Mucosa of descending colon (tissue), 3 donors: ENCODE data around the gene C16orf82. TPM values are rescaled to one million over a fixed set of nuclear protein-coding genes. Genes with fewer than 3 reads are reported as not detected.

ENCODE experiments used
- ATAC-seq: fragments of 200-7000 bp; cut with Tn5 transposase; one replicate; pipeline ENCODE4 v1.9.1; 2020; ENCODE audit warnings: mild to moderate bottlenecking, moderate library complexity
- DNase-seq, 3 donors: peaks; one replicate each; pipeline ENCODE4 v3.0.0-alpha.2; 2020
- H3K36me3 ChIP-seq: fragments of 200-600 bp; one replicate; pipeline ENCODE4 v1.8.0; 2021; ENCODE audit warnings: low read depth, mild to moderate bottlenecking
- H3K4me1 ChIP-seq: fragments of 200-600 bp; one replicate; pipeline ENCODE4 v1.8.0; 2021; ENCODE audit warnings: low read depth, mild to moderate bottlenecking
- H3K4me3 ChIP-seq: fragments of 200-600 bp; one replicate; pipeline ENCODE4 v1.8.0; 2021; ENCODE audit warnings: mild to moderate bottlenecking
- H3K9me3 ChIP-seq: fragments of 200-600 bp; one replicate; pipeline ENCODE4 v1.8.0; 2021; ENCODE audit warnings: mild to moderate bottlenecking
- intact Hi-C, 2 donors: fragments of 100-400 bp; cut with DNase I in 1 of 2; cut with micrococcal nuclease in 1 of 2; formaldehyde crosslinking; loops; one replicate each; pipeline versions ENCODE4 v1.11.0 to v1.11.1; 2022; cut with DNase I, micrococcal nuclease
- long read RNA-seq, 2 donors: library from polyadenylated mRNA; unstranded; transcript quantifications; one replicate each; pipeline ENCODE4 v2.0.0, GENCODE V29; 2019 to 2021
- total RNA-seq, 3 donors: library from RNA; stranded (reverse); fragmentation: NEBNext Ultra II Directional in 2 of 3; extraction: Animal tissue kit (Norgen Biotek cat#: 25700) in 2 of 3; gene quantifications; one replicate each; pipeline versions ENCODE4 v1.2.1 to v1.2.4, GENCODE V29; 2021 to 2023
- TF ChIP-seq, protein P1 (sequence below): fragments of 200-600 bp; IDR thresholded peaks from one replicate; pipeline ENCODE4 v1.8.0; 2022; ENCODE audit warnings: antibody characterized with exemption, mild to moderate bottlenecking
- donor health status: DM: no; HTN: no; CAD: no; lungs with moderate emphysema.
- donor health status: DM: no; HTN: no; CAD: no.
- donor health status: DM: no; HTN: yes; CAD: no.

C16orf82 gene
- total RNA-seq = not detected
- long read RNA-seq, donor 1 = 0 reads
- long read RNA-seq, donor 2 = 0 reads

DNA sequence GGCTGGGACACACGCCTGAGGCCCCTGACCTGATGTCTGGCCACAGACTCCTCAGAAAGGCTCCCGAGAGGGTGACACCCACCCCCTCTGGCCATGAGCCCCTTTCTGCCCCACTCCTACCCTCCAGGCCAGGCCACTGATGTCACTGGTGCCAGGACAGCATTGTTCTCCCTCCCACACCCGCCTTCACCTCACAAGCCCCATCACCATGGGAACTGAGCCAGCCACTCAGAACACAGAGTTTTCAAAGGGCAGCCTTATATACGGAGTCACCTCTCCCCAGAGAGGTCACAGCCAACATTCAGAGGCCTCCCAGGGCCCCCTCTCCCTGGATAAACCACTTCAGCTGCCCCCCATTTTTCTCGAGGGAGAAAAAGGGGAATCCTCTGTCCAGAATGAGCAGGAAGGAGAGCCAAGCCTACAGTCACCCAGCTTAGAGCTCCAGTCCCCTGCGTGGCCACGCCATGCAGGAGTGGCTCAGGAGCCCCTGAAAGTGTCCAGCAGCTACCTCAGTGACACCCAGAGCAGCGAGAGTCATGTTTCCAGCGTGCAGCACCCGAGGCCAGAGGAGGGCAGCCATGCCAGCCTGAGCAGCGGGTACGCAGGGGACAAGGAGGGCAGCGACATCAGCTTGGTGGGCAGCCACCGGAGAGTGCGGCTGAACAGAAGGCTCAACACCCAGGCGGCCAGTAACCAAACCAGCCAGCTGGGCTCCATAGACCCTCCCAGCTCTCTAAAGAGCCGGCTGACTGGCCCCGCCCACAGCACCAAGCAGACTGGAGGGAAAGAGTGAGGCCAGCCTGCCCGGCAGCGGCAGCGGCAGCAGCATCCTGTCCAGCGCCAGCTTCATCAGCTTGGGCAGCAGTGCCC, at the start of gene C16orf82:
C16orf82 (plus strand) TSS at position 260 of the 870 bp plus-strand sequence.
- no peaks in the 10 kb centered on the region for H3K36me3 ChIP-seq
- no peak for DNase-seq
- no peaks in the 10 kb centered on the region for H3K4me1 ChIP-seq
- peak; percentile 24 for ATAC-seq
- TF ChIP-seq, protein P1, sequence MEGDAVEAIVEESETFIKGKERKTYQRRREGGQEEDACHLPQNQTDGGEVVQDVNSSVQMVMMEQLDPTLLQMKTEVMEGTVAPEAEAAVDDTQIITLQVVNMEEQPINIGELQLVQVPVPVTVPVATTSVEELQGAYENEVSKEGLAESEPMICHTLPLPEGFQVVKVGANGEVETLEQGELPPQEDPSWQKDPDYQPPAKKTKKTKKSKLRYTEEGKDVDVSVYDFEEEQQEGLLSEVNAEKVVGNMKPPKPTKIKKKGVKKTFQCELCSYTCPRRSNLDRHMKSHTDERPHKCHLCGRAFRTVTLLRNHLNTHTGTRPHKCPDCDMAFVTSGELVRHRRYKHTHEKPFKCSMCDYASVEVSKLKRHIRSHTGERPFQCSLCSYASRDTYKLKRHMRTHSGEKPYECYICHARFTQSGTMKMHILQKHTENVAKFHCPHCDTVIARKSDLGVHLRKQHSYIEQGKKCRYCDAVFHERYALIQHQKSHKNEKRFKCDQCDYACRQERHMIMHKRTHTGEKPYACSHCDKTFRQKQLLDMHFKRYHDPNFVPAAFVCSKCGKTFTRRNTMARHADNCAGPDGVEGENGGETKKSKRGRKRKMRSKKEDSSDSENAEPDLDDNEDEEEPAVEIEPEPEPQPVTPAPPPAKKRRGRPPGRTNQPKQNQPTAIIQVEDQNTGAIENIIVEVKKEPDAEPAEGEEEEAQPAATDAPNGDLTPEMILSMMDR = no peak
- no peak within 1 kb of the TSS for H3K4me3 ChIP-seq
- intact Hi-C loops = no loop called here
- H3K9me3 ChIP-seq = no peaks in the 10 kb centered on the region

GRCh38 chr16:27020031-27020430, 46.7 kb upstream of the C16orf82 start:
- TF ChIP-seq, protein P1 = no peak
- ATAC-seq (no peak), DNase-seq (no peak)
- Histone ChIP-seq H3K36me3 (no peaks in the 10 kb centered on the region), H3K4me1 (no peaks in the 10 kb centered on the region), H3K9me3 (no peaks in the 10 kb centered on the region), H3K4me3 (no peak overlapping the region)
- intact Hi-C loops = no loop called here

DNA sequence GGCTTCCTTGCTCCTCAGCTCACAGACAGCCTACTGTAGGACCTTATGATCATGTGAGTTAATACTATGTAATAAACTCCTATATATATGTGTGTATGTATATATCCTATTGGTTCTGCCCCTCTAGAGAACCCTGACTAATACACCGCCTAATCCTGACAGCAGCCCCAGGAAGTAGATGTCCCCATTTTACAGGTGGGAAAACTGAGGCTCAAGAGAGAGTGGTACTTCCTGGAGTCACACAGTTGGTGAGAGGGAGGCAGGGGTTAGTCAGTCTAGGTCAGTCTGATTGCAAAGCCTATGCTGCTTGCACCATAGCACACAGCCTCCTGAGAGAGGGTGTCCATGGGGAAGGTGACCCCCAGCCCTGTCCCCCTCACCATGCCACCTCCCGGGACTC, 42.7 kb upstream of the C16orf82 start:
- ATAC-seq = no peak
- Histone ChIP-seq H3K36me3 (no peaks in the 10 kb centered on the region), H3K4me1 (no peaks in the 10 kb centered on the region), H3K4me3 (no peak overlapping the region), H3K9me3 (no peaks in the 10 kb centered on the region)
- DNase-seq = no peak
- intact Hi-C loops = no loop called here
- TF ChIP-seq, protein P1 = no peak

- DNase-seq (no peak), ATAC-seq (no peak)
- Histone ChIP-seq H3K9me3 (no peaks in the 10 kb centered on the region), H3K36me3 (no peaks in the 10 kb centered on the region), H3K4me3 (no peak overlapping the region), H3K4me1 (no peaks in the 10 kb centered on the region)
- intact Hi-C loops = no loop called here
- TF ChIP-seq, protein P1 = no peak
Observed at GRCh38 chr16:27025581-27025980, 41.1 kb upstream of the C16orf82 start.

DNA sequence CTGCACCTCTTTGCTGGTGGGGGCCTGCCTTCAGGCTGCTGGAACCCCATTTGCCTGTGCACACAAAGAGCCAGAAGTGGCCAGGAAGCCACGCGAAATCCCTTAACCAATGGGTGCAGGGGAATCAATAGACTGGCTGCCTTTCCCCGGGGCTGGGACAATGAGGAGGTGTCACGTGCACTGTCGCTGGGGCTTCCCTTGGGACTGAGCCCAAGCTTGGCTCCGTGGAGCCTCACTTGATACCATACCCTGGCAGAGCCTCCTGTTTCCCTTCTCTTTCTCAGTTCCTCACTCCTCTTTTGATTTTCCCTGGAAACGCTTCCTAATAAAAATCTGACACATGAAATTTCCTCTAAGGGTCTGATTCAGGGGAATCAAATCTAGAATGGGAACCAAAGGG, 38.8 kb upstream of the C16orf82 start:
- H3K9me3 ChIP-seq = no peaks in the 10 kb centered on the region
- DNase-seq (no peak), ATAC-seq (no peak)
- no peaks in the 10 kb centered on the region for H3K36me3 ChIP-seq
- TF ChIP-seq, protein P1 = no peak
- H3K4me1 ChIP-seq = no peaks in the 10 kb centered on the region
- H3K4me3 ChIP-seq = no peak overlapping the region
- intact Hi-C loops = no loop called here
